HG03039 (cell line): ENCODE data around the gene BANK1.
A peak's percentile ranks its signal among the peaks of the same experiment; 100 is the strongest.

ENCODE experiments used
- ATAC-seq: cut with Tn5 transposase; IDR thresholded peaks from one replicate; pipeline ENCODE4 v1.9.1; 2021; ENCODE audit warnings: mild to moderate bottlenecking, moderate library complexity; ENCODE audit not compliant: unreplicated experiment

The BANK1 gene

GRCh38 chr4:101807351-101807750 lies 16.8 kb downstream of the BANK1 start:
- peak; percentile 23 for ATAC-seq

GRCh38 chr4:101813604-101814003 lies 23.1 kb downstream of the BANK1 start:
- no peak for ATAC-seq

DNA sequence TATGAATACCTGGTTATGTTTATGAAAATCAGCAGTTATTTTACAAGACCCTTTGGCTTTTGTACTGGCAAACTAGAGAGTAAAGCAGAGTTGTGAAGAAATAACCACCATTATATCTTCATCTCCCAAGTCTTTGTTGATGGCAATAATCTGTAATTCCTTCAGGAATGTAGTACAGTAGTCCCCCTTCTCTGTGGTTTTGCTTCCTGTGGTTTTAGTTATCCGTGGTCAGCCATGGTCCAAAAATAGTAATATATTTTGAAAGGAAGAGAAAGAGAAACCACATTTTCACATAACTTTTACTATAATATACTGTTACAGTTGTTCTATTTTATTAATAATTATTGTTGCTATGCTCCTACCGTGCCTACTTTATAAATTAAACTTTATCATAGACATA lies 27.8 kb downstream of the BANK1 start:
- ATAC-seq: no peak

DNA sequence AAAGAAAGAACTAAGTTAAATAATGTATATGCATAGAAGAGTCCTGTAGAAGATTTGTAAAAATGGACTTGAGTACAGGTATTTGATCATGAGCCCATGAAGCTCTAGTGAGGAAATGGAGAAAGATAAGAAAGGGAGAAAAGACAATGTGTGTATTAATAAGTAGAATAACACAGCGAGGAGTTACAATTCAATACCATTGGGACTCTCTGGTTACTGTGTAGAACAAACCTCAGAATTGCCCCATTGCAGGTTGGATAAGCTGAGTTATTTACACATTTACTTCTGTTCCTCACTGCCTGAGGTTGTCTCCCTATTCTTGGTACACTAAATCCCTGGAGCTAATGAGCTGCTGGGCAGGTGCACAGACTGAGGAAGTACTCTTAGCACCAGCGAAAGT lies 33.3 kb downstream of the BANK1 start:
- ATAC-seq: no peak

DNA sequence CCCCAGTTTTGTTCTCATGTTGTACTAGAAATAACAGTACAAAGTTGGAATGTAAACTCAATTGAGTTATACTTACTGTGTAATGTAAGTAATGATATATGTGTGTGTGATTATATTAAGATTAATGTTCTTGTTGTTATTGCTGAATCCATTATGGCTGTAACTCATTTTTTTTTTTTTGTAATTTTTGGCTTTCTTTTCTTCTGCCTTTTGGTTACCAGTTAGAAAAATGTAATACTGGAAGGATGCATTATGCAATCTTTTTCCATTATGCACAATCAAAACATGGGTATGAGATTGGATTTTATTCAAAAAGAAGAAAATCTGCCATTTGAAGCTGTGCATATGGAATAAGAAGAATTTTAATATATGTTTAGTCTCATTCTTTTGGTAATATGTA lies 34.0 kb downstream of the BANK1 start:
- ATAC-seq: no peak

DNA sequence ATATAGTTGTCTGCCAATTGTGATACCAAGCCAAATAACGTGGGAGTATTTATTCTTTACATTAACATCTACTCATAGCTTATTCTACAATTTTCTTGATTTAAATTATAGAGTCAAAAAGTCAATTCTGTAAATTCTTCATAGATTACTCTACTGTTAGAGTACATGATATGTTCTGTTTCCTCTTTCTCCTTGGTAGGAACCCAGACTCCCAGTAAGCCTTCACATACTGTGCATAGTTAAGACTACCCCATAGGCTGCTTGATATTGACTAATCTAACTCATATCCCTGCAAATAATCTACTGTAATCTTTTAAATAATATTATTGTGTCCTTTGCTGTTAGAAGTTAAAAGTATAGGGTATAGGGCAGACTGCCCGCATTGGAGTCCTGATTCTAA lies 35.4 kb downstream of the BANK1 start:
- no peak for ATAC-seq

DNA sequence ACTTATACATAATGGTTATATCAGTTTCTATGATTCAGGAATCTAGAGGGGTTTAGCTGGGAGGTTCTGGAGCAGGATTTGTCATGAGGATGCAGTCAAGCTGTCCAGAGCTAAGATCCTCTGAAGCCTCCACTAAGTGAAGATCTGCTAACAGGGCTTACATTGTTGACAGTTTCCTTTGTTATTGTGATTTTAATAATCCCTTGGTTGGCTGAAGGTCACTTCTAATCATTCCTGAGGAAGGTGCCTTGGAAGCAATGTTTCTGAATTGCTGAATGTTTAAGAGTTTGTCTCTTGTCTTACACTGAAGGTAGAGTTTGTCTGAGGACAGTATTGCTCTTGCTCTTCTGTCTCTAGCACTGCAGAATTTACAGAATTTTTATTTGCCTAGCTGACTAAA lies 41.3 kb downstream of the BANK1 start:
- ATAC-seq: no peak

DNA sequence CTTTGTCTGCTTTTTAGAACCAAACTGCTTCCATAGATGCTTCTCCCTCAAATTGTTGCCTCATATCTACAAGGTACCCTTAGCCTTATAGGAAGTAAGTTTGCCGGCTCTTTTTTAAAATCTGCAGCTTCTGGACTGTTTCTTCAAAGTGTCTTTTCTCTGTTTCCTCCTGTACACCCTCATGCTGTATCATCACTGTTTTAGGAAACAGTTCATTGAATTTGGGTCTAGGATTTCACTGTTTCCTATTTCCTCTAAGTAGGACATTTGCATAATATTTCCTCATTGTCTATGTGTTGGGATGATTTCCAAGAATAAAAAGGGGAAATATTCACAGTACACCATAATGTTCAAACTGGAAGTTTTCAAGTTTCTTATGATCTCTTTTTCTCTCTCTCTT lies 43.0 kb downstream of the BANK1 start:
- ATAC-seq: no peak

DNA sequence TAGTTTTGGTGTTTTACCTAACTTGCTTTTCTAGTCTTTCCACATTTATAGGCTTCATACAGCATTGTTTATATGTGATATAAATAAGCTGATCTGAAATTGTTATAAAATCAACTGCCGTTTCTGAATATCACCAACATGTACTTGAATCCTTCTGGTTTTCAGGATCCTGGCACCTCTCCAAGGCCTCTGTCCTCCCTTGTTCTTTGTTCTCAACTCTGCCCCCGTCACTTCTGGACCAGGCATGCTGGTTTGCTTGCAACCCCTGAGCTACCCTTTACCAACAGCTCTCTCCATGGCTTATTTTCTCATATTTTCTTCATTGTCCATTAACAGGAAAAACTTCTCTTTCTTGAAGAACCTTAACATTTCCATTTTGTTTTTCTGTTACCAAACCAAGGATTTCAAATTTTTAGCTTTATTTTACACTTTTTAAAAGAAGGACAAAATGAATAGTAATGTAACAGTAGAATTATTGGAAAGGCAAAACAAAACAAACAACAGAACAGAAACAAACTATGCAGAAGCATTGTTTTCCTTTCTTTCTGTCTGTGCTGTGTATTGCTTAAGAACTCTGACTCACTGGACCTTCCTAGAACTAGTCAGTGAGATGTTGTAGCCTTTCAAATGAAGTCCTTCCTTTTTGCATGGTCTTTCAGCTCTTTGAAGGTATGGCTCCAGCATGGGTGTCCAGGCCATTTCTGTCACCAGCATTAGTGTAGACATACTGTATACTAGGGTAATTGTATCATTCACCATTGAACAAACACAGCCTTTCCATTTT lies 44.8 kb downstream of the BANK1 start:
- no peak for ATAC-seq

GRCh38 chr4:101843054-101843453 lies 52.5 kb downstream of the BANK1 start:
- no peak for ATAC-seq

- no peak for ATAC-seq
Observed at GRCh38 chr4:101846550-101846949, 56.0 kb downstream of the BANK1 start.

DNA sequence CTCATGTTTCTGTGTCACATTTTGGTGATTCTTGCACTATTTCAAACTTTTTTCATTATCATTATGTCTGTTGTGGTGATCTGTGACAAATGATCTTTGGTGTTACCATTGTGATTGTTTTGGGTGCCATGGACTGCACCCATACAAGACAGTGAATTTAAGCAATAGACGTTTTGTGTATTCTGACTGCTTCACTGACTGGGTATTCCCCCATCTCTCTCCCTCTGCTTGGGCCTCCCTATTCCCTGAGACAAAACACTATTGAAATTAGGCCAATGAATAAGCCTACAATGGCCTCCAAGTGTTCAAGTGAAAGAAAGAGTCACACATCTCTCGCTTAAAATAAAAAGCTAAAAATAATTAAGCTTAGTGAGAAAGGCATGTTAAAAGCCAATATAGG lies 60.2 kb downstream of the BANK1 start:
- peak; percentile 40 for ATAC-seq

- no peak for ATAC-seq
Observed at GRCh38 chr4:101851672-101852071, 61.1 kb downstream of the BANK1 start.

GRCh38 chr4:101853028-101853427 lies 62.5 kb downstream of the BANK1 start:
- peak; percentile 49 for ATAC-seq

DNA sequence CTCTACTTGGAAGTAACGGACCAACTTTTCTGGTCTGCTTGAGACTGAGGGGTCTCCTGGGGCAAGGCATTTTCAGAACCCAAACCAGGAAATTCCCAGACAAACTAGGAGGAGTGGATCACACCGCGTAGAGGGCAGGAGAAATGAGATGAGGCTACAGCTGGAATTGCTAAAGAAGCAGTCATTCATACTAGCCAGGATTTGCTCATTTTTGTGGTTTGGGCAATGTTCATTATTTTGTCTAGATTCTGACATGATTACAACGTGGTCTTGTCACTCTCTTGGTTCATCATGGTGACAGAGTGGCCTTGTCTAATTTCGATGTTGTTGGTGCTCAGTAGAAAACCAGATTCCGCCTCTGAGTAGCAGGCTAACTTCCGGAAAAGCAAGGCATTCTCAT lies 63.2 kb downstream of the BANK1 start:
- ATAC-seq: no peak

GRCh38 chr4:101855239-101855638 lies 64.7 kb downstream of the BANK1 start:
- ATAC-seq: no peak

GRCh38 chr4:101856149-101856548 lies 65.6 kb downstream of the BANK1 start:
- ATAC-seq: no peak

DNA sequence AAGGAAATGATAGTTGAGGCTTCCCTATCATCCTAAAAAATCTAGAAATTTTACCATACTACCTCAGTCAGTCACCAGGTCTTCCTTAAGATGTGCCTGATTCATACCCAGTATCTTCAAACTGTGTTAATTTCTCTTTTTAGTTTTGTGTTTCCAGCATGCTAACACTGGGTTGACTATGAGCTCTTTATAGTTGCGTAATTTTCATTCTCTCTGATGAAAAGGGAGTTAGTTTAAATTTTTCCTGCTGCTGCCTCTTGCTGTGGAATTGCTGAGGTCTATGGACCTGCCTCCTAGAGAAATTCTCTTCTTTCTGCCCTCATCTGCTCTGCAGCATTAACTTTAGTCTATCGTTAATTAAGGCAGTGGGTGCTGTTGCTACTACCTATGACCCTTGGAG lies 66.6 kb downstream of the BANK1 start:
- ATAC-seq: no peak

GRCh38 chr4:101858641-101859040 lies 68.1 kb downstream of the BANK1 start:
- ATAC-seq: no peak

GRCh38 chr4:101862595-101862994 lies 72.1 kb downstream of the BANK1 start:
- ATAC-seq: no peak

- ATAC-seq: no peak
Observed at GRCh38 chr4:101864660-101865059, 74.1 kb downstream of the BANK1 start.

GRCh38 chr4:101865501-101866062 lies 75.1 kb downstream of the BANK1 start:
- ATAC-seq: no peak

- no peak for ATAC-seq
Observed at GRCh38 chr4:101870874-101871273, 80.3 kb downstream of the BANK1 start.
